Lower lobe of right lung (tissue), 2 donors: ENCODE results near the gene ELMO3. TPM values are rescaled to one million over a fixed set of nuclear protein-coding genes. Genes with fewer than 3 reads are reported as not detected.
A peak's percentile ranks its signal among the peaks of the same experiment; 100 is the strongest.

Experiments
- ATAC-seq, 2 donors: fragments of 200-7000 bp; cut with Tn5 transposase; one replicate each; pipeline ENCODE4 v1.9.1; 2020 to 2022; ENCODE audit warnings: mild to moderate bottlenecking in 2 of 2, moderate library complexity in 2 of 2
- DNase-seq: peaks from one replicate; pipeline ENCODE4 v3.0.0-alpha.2; 2020
- H3K27ac ChIP-seq: fragments of 200-600 bp; one replicate; pipeline ENCODE4 v1.8.0; 2022
- H3K27me3 ChIP-seq: fragments of 200-600 bp; one replicate; pipeline ENCODE4 v1.8.0; 2022; ENCODE audit warnings: low read depth
- H3K36me3 ChIP-seq: fragments of 200-600 bp; one replicate; pipeline ENCODE4 v1.8.0; 2022; ENCODE audit warnings: mild to moderate bottlenecking
- H3K4me1 ChIP-seq: fragments of 200-600 bp; one replicate; pipeline ENCODE4 v1.8.0; 2022
- H3K4me3 ChIP-seq: fragments of 200-600 bp; one replicate; pipeline ENCODE4 v1.8.0; 2022; ENCODE audit warnings: mild to moderate bottlenecking
- H3K9me3 ChIP-seq: fragments of 200-600 bp; one replicate; pipeline ENCODE4 v1.8.0; 2022
- intact Hi-C: fragments of 100-400 bp; cut with DNase I; formaldehyde crosslinking; loops from one replicate; pipeline ENCODE4 v1.11.0; 2022
- long read RNA-seq: library from polyadenylated mRNA; unstranded; transcript quantifications from one replicate; pipeline ENCODE4 v2.0.0, GENCODE V29; 2021
- total RNA-seq: library from RNA; stranded (reverse); fragmentation: NEBNext Ultra II Directional; extraction: Animal tissue kit (Norgen Biotek cat#: 25700); gene quantifications from one replicate; pipeline ENCODE4 v1.2.1, GENCODE V29; 2021
- TF ChIP-seq, protein P1 (sequence below): fragments of 200-600 bp; IDR thresholded peaks from one replicate; pipeline ENCODE4 v1.8.0; 2022; ENCODE audit warnings: antibody characterized with exemption, mild to moderate bottlenecking
- donor health status: DM: no; HTN: yes; CAD: no; lungs with severe emphysema.

Gene ELMO3, protein sequence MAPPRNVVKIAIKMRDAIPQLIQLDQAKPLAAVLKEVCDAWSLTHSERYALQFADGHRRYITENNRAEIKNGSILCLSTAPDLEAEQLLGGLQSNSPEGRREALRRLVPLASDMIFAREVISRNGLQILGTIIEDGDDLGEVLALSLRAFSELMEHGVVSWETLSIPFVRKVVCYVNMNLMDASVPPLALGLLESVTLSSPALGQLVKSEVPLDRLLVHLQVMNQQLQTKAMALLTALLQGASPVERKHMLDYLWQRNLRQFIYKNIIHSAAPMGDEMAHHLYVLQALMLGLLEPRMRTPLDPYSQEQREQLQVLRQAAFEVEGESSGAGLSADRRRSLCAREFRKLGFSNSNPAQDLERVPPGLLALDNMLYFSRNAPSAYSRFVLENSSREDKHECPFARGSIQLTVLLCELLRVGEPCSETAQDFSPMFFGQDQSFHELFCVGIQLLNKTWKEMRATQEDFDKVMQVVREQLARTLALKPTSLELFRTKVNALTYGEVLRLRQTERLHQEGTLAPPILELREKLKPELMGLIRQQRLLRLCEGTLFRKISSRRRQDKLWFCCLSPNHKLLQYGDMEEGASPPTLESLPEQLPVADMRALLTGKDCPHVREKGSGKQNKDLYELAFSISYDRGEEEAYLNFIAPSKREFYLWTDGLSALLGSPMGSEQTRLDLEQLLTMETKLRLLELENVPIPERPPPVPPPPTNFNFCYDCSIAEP
- 14.9 TPM for total RNA-seq
- long read RNA-seq, transcript ELMO3-202 (20 exons, 2,531 nt), result major isoform, 12 of 19 reads
- long read RNA-seq, partial matches to known transcripts, result 3 of 19 reads
- long read RNA-seq, other reads (novel, unspliced or antisense), result 4 of 19 reads

DNA sequence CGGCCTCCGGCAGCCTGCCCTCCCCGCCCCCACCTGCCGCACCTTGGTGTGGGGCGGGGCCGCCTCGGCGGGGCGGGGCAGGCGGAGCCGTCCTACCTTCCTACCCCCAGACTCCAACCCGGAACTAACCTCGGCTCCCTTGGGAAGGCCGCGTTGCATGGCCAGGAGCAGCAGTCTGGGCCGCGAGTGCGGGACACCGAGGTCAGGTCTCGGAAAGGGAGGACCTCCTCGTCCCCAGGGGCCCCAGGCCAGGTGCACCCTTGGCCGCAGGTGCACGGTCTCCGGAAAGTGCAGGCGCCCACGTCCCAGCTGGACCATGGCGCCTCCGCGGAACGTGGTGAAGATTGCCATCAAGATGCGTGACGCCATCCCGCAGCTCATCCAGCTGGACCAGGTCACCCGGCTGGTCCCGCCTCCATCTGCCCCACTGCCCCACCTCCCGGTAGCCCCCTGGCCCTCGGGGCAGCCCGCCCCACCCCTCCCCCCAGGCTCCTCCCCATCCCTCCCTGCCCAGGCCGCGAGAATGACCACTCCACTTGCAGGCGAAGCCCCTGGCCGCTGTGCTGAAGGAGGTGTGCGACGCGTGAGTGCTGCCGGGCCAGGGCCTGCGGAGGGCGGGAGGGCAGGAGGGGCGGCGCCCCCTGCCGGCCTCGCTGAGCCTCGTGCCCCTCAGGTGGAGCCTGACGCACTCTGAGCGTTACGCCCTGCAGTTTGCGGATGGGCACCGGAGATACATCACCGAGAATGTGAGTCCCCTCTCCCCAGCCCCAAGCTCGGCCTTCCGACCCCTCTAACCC, at the start of gene ELMO3:
Gene ELMO3, plus strand, starts transcription at position 121 of the 797 bp plus-strand sequence. Its CDS starts 196 bp downstream, at position 317.
- intact Hi-C loops, result no loop called here
- TF ChIP-seq, protein P1, sequence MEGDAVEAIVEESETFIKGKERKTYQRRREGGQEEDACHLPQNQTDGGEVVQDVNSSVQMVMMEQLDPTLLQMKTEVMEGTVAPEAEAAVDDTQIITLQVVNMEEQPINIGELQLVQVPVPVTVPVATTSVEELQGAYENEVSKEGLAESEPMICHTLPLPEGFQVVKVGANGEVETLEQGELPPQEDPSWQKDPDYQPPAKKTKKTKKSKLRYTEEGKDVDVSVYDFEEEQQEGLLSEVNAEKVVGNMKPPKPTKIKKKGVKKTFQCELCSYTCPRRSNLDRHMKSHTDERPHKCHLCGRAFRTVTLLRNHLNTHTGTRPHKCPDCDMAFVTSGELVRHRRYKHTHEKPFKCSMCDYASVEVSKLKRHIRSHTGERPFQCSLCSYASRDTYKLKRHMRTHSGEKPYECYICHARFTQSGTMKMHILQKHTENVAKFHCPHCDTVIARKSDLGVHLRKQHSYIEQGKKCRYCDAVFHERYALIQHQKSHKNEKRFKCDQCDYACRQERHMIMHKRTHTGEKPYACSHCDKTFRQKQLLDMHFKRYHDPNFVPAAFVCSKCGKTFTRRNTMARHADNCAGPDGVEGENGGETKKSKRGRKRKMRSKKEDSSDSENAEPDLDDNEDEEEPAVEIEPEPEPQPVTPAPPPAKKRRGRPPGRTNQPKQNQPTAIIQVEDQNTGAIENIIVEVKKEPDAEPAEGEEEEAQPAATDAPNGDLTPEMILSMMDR, result peak; percentile 42
- H3K4me3 ChIP-seq, result peak within 1 kb of the TSS; percentile 58
- H3K4me1 ChIP-seq, result peaks cover 15% of the 10 kb centered on the region
- H3K27me3 ChIP-seq, result no peaks in the 10 kb centered on the region
- H3K36me3 ChIP-seq, result peaks cover 81% of the 10 kb centered on the region
- DNase-seq, result peak; percentile 77
- peak; percentile 87 to 92 for ATAC-seq
- no peaks in the 10 kb centered on the region for H3K9me3 ChIP-seq
- H3K27ac ChIP-seq, result peak within 1 kb of the TSS; percentile 71

DNA sequence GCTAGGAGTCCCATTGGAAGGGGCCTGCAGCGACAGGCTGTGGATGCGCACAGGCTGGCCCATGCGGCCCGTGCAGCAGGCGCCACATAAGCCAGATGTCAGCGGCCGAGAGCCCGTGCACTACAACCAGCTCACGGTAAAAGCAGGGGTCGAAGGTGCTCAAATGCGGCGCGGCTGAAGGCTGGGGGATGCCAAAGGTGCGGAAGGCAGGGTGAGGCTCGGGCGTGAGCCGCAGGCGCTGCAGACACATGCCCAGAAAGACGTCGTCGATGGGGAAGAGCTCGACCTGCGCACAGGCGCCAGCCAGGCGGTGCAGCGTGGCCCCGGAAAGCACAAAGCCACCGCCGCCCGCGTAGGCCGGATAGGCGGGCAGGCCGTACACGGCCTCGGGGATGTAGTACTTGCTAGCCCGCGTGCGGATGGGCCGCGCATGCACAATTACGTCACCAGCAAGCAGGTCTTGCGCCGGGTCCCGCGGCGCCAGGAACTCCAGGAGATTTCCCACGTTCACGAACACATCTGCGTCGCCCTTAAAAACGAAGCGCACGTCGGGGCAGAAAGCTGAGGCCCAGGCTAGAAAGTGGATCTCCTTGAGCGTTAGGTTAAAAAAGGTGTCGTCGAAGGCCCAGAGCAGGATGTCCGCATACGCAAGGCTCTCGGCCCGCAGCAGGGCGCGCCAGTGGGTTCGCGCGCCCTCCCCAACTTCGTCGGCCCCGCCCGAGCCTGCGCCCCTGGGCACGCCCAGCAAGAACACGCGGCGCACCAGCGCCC, 49.5 kb upstream of the ELMO3 start:
- ATAC-seq, result no peak
- Histone ChIP-seq H3K27ac (no peak overlapping the region), H3K36me3 (peaks cover 51% of the 10 kb centered on the region), H3K27me3 (peaks cover 12% of the 10 kb centered on the region), H3K4me1 (peaks cover 21% of the 10 kb centered on the region), H3K4me3 (peak overlapping the region; percentile 68), H3K9me3 (no peaks in the 10 kb centered on the region)
- TF ChIP-seq, protein P1, result no peak
- intact Hi-C loops, result loop anchor here (10.0 kb wide), 1 partner anchor 175 kb away; no protein-coding TSS in a partner anchor
- DNase-seq, result no peak

DNA sequence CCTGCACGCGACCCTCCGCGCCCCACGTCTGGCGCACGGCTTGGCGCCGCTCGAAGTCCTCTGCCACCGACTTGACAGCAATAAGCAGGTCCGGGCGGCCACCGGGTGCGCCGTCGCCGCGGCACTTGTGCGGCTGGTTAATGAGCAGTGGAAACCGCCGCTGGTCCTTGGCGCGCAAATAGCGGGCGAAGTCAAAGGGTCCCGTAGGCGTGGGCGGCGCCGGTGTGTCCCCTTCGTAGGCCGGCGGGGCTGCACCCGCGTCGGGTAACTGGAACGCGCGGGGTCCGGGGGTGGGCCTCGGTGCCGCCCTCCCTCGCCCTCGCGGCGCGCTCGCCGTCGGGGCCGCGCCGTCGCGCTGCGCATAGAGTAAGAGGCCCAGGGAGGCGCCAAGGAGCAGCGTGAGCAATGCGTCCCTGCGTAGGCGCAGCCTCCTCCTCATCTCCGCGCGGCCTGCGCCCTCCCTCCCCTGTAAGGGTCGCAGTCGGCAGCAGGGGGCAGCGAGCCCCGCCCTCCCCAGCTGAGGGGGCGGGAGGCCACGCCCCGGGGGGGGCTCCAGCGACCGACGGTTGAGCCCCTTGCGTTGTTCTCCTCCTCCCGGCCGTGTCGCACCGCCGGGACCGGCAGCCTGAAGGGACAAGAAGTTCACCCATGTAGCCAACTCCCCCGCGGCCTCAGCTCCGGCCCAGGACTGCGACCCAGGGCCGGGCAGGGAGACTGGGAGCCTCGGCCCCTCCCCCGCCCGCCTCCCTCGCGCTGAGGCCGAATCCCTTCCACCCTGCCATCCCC, 48.7 kb upstream of the ELMO3 start:
- Histone ChIP-seq H3K4me3 (peak overlapping the region; percentile 68), H3K9me3 (no peaks in the 10 kb centered on the region), H3K36me3 (peaks cover 43% of the 10 kb centered on the region), H3K27me3 (peaks cover 12% of the 10 kb centered on the region), H3K4me1 (peaks cover 27% of the 10 kb centered on the region), H3K27ac (peak overlapping the region; percentile 84)
- peak; percentile 63 for DNase-seq
- TF ChIP-seq, protein P1, result no peak
- intact Hi-C loops, result loop anchor here (10.0 kb wide), 1 partner anchor 175 kb away; no protein-coding TSS in a partner anchor
- peak; percentile 75 to 76 for ATAC-seq

DNA sequence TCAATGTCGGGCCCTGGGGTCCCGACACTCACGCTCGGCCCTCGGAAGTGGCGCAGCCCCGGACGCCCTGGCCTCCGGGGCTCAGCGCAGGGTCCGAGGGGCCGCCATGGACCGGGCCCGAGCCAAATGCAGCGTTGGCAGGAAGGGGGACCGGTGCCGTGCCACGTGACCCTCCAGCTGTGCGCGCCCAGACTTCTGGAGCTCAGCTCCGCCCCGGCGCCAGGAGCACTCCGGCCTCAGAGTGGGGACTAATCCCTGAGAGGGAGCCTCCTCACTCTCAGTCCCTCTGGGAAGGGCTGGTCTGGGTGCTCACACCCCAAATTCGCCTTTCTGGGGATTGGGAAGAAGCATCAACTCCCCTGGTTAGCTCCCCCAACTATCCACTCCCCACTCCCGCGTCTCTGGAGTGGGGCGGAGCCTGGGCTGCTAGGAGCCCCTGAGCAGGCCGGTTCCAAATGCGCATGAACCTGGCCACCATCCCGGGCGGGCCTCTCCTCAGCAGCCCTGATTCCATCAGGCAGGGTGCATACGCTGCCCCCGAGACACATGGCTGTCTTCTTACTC, 48.0 kb upstream of the ELMO3 start, which contains the start of gene B3GNT9:
Gene B3GNT9, minus strand, starts transcription at position 166 of the 564 bp plus-strand sequence. CDS start 513 bp downstream, outside the sequence.
- ATAC-seq, result peak; percentile 82 to 86
- H3K27me3 ChIP-seq, result peaks cover 12% of the 10 kb centered on the region
- H3K9me3 ChIP-seq, result no peaks in the 10 kb centered on the region
- peaks cover 33% of the 10 kb centered on the region for H3K4me1 ChIP-seq
- intact Hi-C loops, result loop anchor here (10.0 kb wide), 1 partner anchor 176 kb away; no protein-coding TSS in a partner anchor
- H3K36me3 ChIP-seq, result peaks cover 37% of the 10 kb centered on the region
- peak within 1 kb of the TSS; percentile 68 for H3K4me3 ChIP-seq
- TF ChIP-seq, protein P1, result no peak
- peak; percentile 84 for DNase-seq
- peak within 1 kb of the TSS; percentile 84 for H3K27ac ChIP-seq
